Measurements from ENCODE around the gene PIK3CB.
"Not testable (repeated sequence)": the region's sequence is repeated elsewhere in the genome, so short reads cannot be mapped to it uniquely, and the experiment has no call there.

PIK3CB gene

GRCh38 chr3:138732456-138732855 is 102.3 kb downstream of the PIK3CB start:
- DNase-seq: no peak

- no peak for DNase-seq
Observed at GRCh38 chr3:138726946-138727730, 107.6 kb downstream of the PIK3CB start.

GRCh38 chr3:138726042-138726441 is 108.7 kb downstream of the PIK3CB start:
- peak; percentile 74 for DNase-seq

- DNase-seq: no peak
Observed at GRCh38 chr3:138725116-138725515, 109.6 kb downstream of the PIK3CB start.

GRCh38 chr3:138724443-138724842 is 110.3 kb downstream of the PIK3CB start:
- DNase-seq: no peak

GRCh38 chr3:138718849-138719248 is 115.9 kb downstream of the PIK3CB start:
- no peak for DNase-seq

GRCh38 chr3:138717348-138717747 is 117.4 kb downstream of the PIK3CB start:
- DNase-seq: no peak

- no peak for DNase-seq
Observed at GRCh38 chr3:138712086-138712485, 122.6 kb downstream of the PIK3CB start.

- DNase-seq: no peak
Observed at GRCh38 chr3:138705675-138706074, 129.1 kb downstream of the PIK3CB start.

GRCh38 chr3:138696666-138697370 is 137.9 kb downstream of the PIK3CB start:
- DNase-seq: no peak

- no peak for DNase-seq
Observed at GRCh38 chr3:138694287-138695007, 140.3 kb downstream of the PIK3CB start.

- DNase-seq: no peak
Observed at GRCh38 chr3:138692152-138692551, 142.6 kb downstream of the PIK3CB start.

- no peak for DNase-seq
Observed at GRCh38 chr3:138691351-138691750, 143.4 kb downstream of the PIK3CB start.

- no peak for DNase-seq
Observed at GRCh38 chr3:138690036-138690435, 144.7 kb downstream of the PIK3CB start.

GRCh38 chr3:138688871-138689299 is 145.8 kb downstream of the PIK3CB start:
- DNase-seq: no peak

GRCh38 chr3:138687236-138687635 is 147.5 kb downstream of the PIK3CB start:
- DNase-seq: no peak

GRCh38 chr3:138686771-138687221 is 147.9 kb downstream of the PIK3CB start:
- peak; percentile 83 for DNase-seq

GRCh38 chr3:138684396-138684795 is 150.3 kb downstream of the PIK3CB start:
- peak; percentile 5 for DNase-seq

- no peak for DNase-seq
Observed at GRCh38 chr3:138682648-138683047, 152.1 kb downstream of the PIK3CB start.

- DNase-seq: no peak
Observed at GRCh38 chr3:138681463-138682220, 153.1 kb downstream of the PIK3CB start.

- not testable (repeated sequence) for DNase-seq
Observed at GRCh38 chr3:138680974-138681373, 153.8 kb downstream of the PIK3CB start.

- no peak for DNase-seq
Observed at GRCh38 chr3:138678874-138679392, 155.8 kb downstream of the PIK3CB start.
